NCI-H2029 treated with DMSO at 0.1 percent for 48 hours (cell line): Measurements from ENCODE around the gene MYO1D.
A peak's percentile ranks its signal among the peaks of the same experiment; 100 is the strongest.

Experiments
- DNase-seq: peaks from one replicate; lab custom pipeline; 2025; lab: John Stamatoyannopoulos, UW

Gene MYO1D

DNA sequence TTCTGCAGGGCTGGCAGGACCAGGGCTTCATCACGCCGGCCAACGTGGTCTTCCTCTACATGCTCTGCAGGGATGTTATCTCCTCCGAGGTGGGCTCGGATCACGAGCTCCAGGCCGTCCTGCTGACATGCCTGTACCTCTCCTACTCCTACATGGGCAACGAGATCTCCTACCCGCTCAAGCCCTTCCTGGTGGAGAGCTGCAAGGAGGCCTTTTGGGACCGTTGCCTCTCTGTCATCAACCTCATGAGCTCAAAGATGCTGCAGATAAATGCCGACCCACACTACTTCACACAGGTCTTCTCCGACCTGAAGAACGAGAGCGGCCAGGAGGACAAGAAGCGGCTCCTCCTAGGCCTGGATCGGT, 388.8 kb downstream of the MYO1D start:
- no peak for DNase-seq

DNA sequence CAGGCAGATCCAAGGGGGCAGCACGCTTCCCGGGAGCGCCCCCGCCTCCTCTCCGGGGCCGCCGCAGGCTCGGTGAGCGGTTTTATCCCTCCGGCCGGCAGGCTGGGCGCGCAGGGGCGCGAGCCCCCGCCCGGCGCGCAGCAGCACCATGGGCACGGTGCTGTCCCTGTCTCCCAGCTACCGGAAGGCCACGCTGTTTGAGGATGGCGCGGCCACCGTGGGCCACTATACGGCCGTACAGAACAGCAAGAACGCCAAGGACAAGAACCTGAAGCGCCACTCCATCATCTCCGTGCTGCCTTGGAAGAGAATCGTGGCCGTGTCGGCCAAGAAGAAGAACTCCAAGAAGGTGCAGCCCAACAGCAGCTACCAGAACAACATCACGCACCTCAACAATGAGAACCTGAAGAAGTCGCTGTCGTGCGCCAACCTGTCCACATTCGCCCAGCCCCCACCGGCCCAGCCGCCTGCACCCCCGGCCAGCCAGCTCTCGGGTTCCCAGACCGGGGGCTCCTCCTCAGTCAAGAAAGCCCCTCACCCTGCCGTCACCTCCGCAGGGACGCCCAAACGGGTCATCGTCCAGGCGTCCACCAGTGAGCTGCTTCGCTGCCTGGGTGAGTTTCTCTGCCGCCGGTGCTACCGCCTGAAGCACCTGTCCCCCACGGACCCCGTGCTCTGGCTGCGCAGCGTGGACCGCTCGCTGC, 389.3 kb downstream of the MYO1D start:
- DNase-seq: no peak

DNA sequence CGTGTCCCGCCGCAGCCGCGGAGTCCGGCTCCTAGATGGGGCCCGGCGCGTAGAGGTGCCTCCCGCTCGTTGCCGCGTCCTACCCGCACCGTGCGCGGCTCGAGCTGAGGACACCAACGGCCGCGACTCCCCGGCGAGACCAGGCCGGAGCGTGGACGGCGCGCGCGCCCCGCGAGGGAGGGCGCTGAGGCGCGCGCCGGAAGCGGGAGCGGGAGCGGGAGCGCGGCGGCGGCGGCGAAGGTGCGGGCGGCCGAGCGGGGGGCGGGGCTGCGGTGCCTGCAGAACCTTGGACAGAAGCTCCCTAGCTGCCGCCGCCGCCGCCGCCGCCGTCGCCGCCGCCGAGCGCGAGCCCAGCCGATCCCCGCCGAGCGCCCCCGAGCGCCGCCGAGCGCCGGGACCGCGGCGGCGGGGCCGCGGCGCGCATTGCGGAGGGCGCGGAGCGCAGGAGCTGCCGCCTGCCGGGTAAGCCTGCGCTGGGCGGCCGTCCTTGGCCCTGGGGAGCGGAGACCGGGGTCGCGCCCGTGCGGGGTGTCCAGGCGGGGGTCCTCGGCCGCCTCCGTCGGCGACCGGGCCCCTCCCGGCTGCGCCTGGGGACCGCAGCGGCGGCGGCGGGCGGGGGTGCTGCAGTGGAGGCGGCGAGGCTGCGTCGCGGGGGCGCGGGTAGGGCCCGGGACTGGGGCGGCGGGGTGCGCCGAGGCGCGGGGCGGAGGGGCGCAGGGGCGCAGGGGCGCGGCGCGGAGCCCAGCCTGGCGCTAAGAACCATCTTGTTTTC, 390.0 kb downstream of the MYO1D start, which contains the start of gene CDK5R1:
TSS of gene CDK5R1 (plus strand) at position 293 of the 772 bp plus-strand sequence. CDS start 628 bp downstream, outside the sequence.
- DNase-seq: no peak

DNA sequence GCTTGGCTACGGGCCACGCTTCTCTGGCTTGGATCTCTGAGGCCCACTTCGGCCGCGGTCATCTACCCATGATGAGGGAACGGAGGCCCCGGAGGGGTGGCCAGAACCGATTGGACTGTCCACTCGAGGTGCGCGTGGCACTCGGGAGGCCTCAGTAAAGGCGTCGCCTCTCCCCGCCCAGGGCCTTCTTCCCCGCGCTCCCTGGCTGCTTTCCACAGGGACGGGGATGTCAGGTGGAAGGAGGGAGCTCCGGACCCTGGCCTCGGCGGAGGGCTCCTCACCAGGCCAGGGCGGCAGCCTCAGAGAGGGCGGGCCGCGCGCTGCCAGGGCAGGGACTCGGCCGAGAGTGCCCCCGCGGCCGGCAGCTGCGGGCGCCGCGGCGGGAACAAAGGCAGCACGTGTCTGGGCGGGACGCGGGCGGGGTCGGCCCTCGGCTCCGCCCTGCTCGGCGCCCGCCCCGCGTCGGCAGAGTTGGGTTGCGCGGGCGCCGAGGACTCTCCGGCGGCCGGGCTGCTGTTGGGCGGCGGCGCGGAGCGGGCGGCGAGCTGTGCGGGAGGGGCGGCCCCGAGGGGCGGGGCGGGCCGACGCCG, 390.7 kb downstream of the MYO1D start:
- DNase-seq: no peak

DNA sequence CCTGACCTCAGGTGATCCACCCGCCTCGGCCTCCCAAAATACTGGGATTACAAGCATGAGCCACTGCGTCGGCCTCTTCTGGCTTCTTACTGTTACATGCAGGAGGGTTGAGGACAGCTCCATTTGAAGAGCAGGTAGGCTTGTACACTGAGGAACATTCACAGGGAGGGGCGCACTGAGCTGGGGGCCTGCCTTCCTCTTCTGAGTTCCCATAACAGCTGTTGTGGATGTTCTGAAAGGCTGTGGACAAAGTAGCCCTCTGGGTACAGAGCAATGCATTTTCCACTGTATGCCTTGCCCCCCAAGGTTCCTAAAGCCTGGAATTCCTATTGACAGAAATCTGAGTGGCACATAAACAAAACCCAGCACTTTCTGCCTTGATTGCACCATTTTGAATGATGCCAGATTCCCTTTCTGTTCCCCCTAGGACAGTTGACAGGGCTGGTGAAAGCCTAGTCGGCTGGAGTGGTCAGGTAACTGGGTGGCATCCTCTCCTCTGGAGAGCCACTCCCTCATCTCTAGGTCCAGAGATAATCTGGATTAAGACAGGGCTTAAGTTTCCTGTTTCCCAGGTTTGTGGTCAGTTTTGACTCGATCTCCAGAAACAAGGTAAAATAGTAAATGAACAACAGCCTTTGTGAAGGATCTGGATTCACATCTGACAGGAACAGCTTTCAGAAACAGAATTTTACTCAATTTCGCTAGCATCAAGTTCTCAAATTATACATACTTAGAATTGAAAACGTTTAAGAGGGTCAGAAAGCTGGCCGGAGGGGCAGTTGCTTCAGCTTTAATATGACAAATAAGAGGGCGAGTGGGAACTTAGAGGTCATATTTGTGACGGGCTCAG, 391.4 kb downstream of the MYO1D start:
- no peak for DNase-seq

DNA sequence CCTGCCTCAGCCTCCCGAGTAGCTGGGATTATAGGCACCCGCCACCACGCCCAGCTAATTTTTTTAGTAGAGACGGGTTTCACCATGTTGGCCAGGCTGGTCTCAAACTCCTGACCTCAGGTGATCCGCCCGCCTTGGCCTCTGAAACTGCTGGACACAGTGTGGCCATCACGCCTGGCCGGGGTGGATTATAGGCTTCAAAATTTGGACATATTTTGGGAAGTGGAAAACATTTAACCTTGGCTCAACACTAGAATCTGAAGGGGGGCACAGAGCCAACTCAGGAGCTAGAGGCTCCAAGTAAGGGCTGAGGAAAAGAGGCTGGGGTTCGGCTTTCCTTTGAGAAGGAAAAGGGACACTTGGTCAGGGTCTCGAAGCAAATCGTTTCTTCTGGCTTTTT, 392.3 kb downstream of the MYO1D start:
- DNase-seq: no peak

DNA sequence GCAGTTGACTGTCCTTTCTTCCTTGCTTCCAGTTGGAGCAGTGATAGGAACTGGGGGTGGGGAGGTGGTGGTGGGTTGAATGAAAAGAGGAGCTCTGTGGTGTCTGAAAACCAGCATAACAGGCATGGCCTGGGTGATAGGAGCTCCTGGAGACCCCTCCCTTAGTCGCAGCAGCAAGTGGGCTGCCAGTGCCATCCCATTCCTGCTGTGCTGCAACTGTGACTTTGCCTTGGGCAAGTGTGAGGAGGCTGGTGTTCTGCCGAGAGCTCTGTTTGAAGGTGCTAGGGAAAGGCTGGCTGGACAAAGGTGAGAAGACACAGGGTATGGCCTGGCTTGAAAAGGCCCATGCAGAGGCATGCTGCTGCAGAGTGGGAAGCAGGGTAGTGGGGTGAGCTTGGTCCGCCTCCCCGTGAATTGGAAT, 392.9 kb downstream of the MYO1D start:
- DNase-seq: no peak

DNA sequence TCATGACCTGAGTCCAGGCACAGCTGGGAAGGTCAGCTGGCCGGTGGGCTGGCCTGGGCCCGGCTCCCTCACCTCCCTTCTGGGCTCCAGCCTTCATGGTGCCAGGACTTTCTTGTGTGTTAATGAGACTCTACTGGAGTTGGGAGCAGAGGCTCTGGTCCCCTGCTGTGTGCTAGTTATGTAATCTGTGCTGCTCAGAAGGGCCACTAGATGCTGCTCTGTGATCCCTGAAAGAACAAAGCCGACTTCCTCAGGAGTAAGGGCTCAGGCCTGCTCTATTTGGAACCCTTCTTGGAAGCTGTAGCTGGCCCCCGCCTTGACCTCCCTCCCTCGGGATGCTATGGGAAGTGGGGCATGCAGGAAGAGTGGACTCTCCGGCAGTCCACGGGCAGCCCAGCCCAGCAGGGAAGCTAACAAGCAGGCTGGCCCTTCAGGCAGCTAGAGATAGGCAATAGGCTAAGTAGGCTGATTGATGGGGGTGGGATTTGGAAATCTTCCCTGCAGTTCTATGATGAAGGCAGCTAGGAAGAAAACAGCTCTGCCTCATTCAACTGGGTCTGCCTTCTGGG, 393.4 kb downstream of the MYO1D start:
- DNase-seq: no peak

DNA sequence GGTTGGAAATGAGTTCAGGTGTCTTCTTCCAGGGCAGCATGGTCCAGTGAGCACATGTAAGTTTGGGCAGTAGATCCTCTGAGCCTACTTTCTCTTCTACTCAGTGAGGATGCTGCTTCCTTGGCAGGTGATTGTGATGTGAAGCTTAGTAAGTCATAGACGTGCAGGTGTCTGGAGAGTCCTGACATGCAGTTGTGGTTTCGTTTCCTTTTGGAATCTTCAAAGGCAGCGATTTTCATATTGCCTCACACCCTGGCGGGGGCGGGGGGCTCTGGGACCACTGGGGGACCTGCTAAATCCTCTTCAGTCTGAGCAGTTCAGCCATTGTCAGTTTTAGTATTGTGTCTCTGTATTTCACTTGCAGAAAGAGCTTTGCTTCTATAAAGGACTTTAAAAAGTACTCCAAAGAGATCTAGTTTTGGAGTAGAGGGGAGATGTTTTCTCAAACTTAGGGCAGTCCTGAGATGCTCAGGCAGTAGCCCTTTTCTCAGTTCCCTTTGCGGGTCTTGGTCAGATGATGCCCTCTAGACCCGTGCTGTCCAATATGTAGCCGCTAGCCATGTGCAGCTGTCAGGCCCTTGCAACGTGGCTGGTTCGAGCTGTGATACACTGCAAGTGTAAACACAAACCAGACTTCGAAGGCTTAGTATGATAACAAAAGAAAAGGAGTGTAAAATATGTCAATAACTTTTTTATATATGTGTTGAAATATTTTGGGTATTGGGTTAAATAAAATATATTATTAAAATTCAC, 394.2 kb downstream of the MYO1D start:
- no peak for DNase-seq

DNA sequence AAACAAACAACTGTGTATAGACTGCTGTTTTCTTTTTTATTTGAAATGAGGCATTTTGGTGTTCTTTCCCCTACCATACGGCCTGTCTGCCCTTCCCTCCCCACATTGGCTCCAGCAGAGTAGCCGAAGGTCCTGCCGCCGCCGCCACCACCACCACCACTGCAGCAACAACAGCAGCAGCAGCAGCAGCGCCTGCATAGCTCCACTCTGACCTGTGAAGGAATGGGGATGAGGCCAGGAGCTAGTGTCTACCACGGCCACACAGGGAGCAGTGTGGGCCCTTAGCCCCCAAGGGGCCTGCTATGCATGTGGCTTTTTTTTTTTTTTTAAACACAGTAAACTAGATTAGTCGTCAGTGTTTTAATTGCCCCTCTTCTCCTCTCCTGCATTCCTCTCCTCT, 395.7 kb downstream of the MYO1D start:
- no peak for DNase-seq

DNA sequence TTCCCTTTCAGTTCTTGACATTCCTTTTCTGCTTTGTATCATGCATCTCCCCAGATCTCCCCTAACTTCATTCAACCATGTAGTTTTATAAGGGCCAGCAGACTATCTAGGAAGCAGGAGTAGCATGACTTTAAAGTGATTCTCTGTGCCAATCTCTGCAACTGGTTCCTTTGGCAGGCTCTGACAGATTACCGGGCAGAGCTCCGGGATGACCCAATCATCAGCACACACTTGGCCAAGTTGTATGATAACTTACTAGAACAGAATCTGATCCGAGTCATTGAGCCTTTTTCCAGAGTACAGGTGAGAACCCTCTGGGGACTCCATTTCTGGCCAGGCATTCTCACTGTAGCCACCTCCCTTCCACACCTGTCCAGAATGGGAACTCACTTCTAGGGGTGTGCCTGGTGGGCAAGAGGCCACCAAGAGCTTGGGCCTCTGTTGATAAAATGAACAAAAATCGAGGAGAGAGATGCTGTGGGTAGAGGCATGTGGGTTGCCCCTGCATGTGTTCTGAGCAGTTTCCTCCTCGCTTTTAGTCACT, 397.8 kb downstream of the MYO1D start:
- no peak for DNase-seq

DNA sequence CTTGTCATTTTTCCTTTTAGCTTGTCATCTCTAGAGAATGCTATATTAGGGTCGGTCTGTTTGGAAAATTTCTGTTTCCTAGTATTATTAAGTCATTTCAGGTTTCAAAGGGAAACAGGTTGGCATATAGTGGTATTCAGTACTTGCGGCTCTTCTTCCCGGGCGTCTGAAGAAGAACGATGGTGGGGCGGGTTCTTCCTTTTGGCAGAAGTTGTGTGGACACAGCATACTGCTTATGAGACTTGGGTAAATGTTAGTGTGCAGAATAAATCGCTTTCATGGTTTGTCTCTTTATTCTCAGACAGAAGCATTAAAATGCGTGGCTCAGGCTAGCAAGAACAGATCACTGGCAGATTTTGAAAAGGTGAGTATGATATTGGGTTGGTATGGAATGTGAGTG, 399.7 kb downstream of the MYO1D start:
- DNase-seq: no peak

DNA sequence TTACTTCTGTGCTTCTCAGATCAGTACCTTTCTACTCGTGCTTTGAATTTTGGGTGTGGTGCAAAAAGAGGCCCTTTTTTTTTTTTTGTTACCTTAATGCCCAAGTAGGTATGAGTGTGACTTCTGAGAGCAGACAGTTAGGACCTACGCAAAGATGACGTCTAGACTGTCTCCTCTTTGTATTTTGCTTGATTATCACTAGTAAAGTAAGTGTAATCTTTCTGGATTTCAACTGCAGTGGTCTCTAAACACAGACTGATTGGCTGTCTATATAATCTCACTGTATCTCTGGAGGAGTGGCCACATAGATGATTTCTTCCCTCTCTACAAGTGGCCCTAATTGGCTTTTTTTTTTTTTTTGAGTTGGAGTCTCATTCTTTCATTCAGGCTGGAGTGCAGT, 401.7 kb downstream of the MYO1D start:
- DNase-seq: no peak

DNA sequence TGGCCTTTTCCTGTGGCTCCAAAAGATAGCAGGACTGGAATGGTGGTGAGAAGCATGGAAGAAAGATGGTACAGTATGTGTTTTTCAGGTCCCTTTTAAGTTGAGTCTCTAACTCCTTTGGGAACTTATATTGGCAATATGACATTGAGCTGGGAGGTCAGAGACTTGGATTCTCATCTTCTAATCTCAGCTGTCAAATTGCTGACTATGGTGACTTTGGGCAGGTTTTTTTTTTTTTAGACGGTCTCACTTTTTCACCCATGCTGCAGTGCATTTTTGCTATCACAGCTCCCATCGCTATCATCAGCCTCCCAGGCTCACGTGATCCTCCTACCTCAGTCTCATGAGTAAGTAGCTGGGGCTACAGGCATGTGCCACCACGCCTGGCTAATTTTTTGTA, 405.3 kb downstream of the MYO1D start:
- DNase-seq: no peak

DNA sequence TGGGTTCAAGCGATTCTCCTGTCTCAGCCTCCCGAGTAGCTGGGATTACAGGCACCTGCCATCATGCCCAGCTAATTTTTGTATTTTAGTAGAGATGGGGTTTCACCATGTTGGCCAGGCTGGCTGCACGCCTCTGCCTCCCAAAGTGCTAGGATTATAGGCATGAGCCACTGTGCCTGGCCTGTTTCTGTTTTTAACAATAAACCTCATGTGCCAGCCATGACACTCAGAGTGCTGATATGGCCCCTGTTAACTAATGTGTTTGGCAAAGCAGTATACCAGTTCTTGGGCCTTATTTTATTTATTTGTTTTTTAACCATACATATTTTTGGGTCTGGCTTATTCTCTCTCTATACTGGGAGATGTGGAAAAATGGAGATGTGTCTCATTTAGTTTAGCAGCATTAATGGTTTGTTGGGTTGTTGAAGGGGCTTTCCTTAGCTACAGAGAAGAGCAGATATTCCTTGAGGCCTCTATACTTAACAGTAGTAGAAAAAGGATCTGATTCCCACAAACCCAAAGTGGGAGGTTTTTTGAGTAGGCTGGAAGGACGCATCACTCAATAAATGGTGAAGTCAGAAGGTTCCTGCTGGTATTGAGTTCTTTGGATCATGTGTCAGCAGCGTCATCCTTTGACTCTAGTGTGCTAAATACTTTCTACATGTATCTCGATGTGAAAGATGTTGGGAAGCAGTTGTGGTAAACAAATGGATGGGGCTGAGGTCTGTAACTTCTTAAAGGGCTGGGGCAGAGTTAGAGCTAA, 406.3 kb downstream of the MYO1D start:
- no peak for DNase-seq

DNA sequence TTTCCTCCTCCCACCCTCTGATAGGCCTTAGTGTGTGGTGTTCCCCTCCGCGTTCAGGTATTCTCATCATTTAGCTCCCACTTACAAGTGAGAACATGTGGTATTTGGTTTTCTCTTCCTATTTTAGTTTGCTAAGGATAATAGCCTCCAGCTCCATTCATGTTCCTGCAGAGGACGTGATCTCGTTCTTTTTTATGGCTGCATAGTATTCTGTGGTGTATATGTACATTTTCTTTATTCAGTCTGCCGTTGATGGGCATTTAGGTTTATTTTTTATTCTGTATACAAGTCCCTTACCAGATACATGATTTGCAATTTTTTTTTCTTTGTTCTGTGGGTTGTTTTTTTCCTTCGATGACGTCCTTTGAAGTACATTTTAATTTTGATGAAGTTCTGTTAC, 409.0 kb downstream of the MYO1D start:
- no peak for DNase-seq

DNA sequence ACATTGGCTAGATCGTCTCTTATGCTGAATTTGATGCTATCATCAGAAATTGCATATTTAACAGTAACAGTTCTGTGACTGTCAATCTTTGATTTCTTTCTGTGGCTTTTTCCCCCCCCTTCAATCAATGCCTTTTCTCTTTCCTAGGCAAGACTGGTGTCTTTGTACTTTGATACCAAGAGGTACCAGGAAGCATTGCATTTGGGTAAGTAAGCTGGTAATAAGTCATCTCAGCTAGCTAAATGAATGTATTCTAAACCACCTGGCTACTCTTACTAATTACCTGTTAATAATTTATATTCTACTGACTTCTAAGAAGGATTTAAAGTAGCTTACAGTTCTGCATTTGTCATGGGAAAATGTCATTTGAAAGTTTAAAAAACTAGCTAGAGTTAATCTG, 412.6 kb downstream of the MYO1D start:
- no peak for DNase-seq

DNA sequence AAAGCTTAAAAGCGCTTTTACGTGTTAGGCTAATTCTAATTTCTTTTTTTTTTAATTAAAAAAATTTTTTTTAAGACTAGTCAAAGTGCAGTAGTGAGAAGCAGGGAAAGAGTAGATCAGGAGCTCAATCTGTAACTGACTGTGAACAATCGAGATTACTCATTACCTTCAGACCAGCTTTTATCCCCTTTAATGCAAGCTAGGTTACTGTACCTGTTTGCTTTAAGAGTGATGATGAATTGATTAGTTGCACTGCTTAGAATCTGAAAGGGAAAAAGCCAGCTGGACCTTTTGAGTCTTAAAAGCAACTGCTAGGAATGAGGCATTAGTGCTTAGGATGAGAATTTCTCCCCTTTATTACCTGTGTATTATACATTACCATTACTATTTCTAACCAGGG, 413.6 kb downstream of the MYO1D start:
- DNase-seq: no peak

DNA sequence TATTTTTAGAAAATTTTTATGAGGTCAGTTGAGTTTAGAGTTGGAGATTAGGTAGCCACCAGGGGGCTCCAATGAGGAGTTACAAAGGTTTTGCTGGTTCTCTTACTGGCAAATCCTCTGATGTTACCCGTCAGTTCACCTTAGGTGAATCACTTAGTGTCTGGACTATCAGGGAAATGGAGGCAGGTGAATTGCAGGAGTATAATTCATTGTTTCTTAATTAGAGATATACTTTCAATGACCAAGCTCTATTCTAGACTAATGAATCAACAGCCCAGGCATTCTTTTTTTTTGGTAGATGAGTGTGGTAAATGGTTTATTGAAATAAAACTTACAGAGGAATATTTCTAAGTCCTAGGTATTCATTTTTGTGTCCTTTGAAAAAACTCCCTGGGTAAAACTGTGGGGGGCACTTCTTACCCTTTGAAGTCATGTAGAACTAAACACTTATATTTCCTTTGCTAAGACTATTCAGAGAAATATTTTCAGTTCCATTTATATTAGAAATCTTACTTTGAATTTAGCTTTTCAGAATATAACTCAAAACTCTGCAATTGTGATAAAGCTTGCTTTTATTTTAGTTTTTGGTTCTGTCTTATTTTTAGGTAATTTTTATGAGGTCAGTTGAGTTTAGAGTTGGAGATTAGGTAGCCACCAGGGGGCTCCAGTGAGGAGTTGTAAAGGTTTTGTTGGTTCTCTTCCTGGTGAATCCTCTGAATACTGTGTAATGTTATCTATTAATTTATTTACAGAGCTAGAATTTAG, 414.9 kb downstream of the MYO1D start:
- DNase-seq: peak; percentile 9

DNA sequence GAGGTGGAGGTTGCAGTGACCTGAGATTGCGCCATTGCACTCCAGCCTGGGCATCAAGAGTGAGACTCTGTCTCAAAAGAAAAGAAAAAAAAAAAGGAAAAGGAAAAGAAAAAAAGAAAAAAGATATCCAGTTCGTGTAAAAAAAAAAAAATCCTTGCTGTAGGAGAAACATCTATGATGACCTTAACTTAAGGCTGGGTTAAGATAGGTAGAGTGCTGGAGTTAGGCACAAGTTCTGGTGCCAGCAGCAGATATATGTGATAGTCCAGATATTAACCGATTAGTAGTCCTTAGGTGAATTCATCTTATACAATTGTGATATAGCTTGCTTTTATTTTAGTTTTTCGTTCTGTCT, 415.4 kb downstream of the MYO1D start:
- DNase-seq: no peak
